CD4-positive, alpha-beta T cell (primary cell): ENCODE results near the gene RPTOR. TPM values are rescaled to one million over a fixed set of nuclear protein-coding genes. Genes with fewer than 3 reads are reported as not detected.
A peak's percentile ranks its signal among the peaks of the same experiment; 100 is the strongest.

Source experiments
- ATAC-seq: fragments of 200-7000 bp; cut with Tn5 transposase; one replicate; pipeline ENCODE4 v1.10.0; 2022; ENCODE audit warnings: mild to moderate bottlenecking; ENCODE audit not compliant: poor library complexity
- CTCF ChIA-PET: fragments of 350-600 bp; sonication (Branson Sonifier 250); formaldehyde crosslinking; loops from one replicate; lab custom pipeline; 2021; ENCODE audit warnings: antibody characterized with exemption, inconsistent platforms; lab: Charles Lee
- POLR2A ChIA-PET: fragments of 350-600 bp; sonication (Branson Sonifier 250); formaldehyde crosslinking; loops from one replicate; lab custom pipeline; 2021; ENCODE audit warnings: antibody characterized with exemption, inconsistent platforms; lab: Charles Lee
- DNase-seq, 14 experiments: peaks; one replicate each; pipeline ENCODE4 v3.0.0-alpha.2; 2013 to 2020; ENCODE audit warnings: mixed read lengths in 2 of 14
- H3K27ac ChIP-seq, 2 donors: one replicate each; pipeline versions ENCODE4 v1.5.1 to v1.7.0; 2013; ENCODE audit warnings: low read length in 2 of 2, low read depth in 1 of 2, mild to moderate bottlenecking in 1 of 2
- H3K27me3 ChIP-seq, 2 experiments: 1 replicate in 1 of 2; 2 replicates in 1 of 2; pipeline versions ENCODE4 v1.6.1 to v1.7.0; 2013; ENCODE audit warnings: low read length in 2 of 2, control low read depth in 1 of 2, mild to moderate bottlenecking in 1 of 2, moderate library complexity in 1 of 2; ENCODE audit not compliant: insufficient read depth in 2 of 2, control insufficient read depth in 1 of 2
- H3K36me3 ChIP-seq: one replicate; pipeline ENCODE4 v1.6.1; 2013; ENCODE audit warnings: low read length, control low read depth; ENCODE audit not compliant: insufficient read depth
- H3K4me1 ChIP-seq: one replicate; pipeline ENCODE4 v1.6.1; 2013; ENCODE audit warnings: low read length, control low read depth; ENCODE audit not compliant: insufficient read depth
- H3K4me3 ChIP-seq: one replicate; pipeline ENCODE4 v1.5.1; 2013; ENCODE audit warnings: mild to moderate bottlenecking, low read length, moderate library complexity
- H3K9me3 ChIP-seq, 2 experiments: 1 replicate in 1 of 2; 2 replicates in 1 of 2; pipeline versions ENCODE4 v1.6.1 to v1.7.0; 2013; ENCODE audit warnings: low read length in 2 of 2, mild to moderate bottlenecking in 2 of 2, control low read depth in 1 of 2, moderate library complexity in 1 of 2; ENCODE audit not compliant: control insufficient read depth in 1 of 2, insufficient read depth in 1 of 2
- H3K27ac Mint-ChIP-seq: one replicate; pipeline ENCODE4 v1.8.0; 2020; ENCODE audit warnings: mixed read lengths
- H3K27me3 Mint-ChIP-seq: one replicate; pipeline ENCODE4 v1.8.0; 2021; ENCODE audit warnings: mixed read lengths
- H3K36me3 Mint-ChIP-seq: one replicate; pipeline ENCODE4 v1.8.0; 2021; ENCODE audit warnings: low read depth, mixed read lengths
- H3K4me1 Mint-ChIP-seq: one replicate; pipeline ENCODE4 v1.8.0; 2021; ENCODE audit warnings: low read depth, mixed read lengths
- H3K4me3 Mint-ChIP-seq: one replicate; pipeline ENCODE4 v1.8.0; 2020; ENCODE audit warnings: mild to moderate bottlenecking, mixed read lengths
- H3K9me3 Mint-ChIP-seq: one replicate; pipeline ENCODE4 v1.8.0; 2020; ENCODE audit warnings: mixed read lengths
- CTCF ChIP-seq: fragments of 200-600 bp; IDR thresholded peaks from one replicate; pipeline ENCODE4 v1.8.0; 2022; ENCODE audit warnings: antibody characterized with exemption, mild to moderate bottlenecking
- intact Hi-C, 2 experiments: fragments of 100-400 bp; cut with DNase I in 1 of 2; cut with micrococcal nuclease in 1 of 2; formaldehyde crosslinking; loops; one replicate each; pipeline versions ENCODE4 v1.15.1 to v1.9.0; 2023 to 2025; cut with DNase I, micrococcal nuclease
- total RNA-seq, 174 experiments: library from RNA in 2 of 174; stranded (reverse) in 2 of 174; gene quantifications; one replicate each; pipeline ENCODE4 v1.2.3 and lab custom pipeline; 2021 to 2026

The RPTOR gene
- total RNA-seq, 2 experiments from 2014 or later: 45.0 to 47.1 TPM

- no peaks in the 10 kb centered on the region for H3K9me3 Mint-ChIP-seq
- Histone ChIP-seq H3K4me1 (peaks cover 16% of the 10 kb centered on the region), H3K27ac (peak overlapping the region; percentile 38 to 62), H3K4me3 (peak overlapping the region; percentile 27), H3K9me3 (no peaks in the 10 kb centered on the region), H3K27me3 (no peaks in the 10 kb centered on the region), H3K36me3 (no peaks in the 10 kb centered on the region)
- DNase-seq: peak in 4 of 14 experiments; percentile 46 to 57 (median 50)
- no peaks in the 10 kb centered on the region for H3K27me3 Mint-ChIP-seq
- intact Hi-C loops: loop anchor here in 1 of 2 experiments (10.0 kb wide), 1 partner anchor 53 kb away; no protein-coding TSS in a partner anchor
- H3K27ac Mint-ChIP-seq: peak overlapping the region; percentile 88
- no peak for TF ChIP-seq CTCF
- POLR2A ChIA-PET: interaction anchor here (0.6 to 1.1 kb wide), 7 partner anchors 8 to 277 kb away, joined by 3 to 5 read pairs (median 4); no protein-coding TSS in a partner anchor
- H3K4me1 Mint-ChIP-seq: peaks cover 57% of the 10 kb centered on the region
- ATAC-seq: peak; percentile 81
- peaks cover 28% of the 10 kb centered on the region for H3K36me3 Mint-ChIP-seq
- CTCF ChIA-PET: interaction anchor here (0.8 to 2.0 kb wide), 3 partner anchors 8 to 102 kb away, joined by 3 to 5 read pairs (median 3); no protein-coding TSS in a partner anchor
- peak overlapping the region; percentile 67 for H3K4me3 Mint-ChIP-seq
Measured at GRCh38 chr17:80731323-80731722, 186.7 kb downstream of the RPTOR start.

- POLR2A ChIA-PET: interaction anchor here (0.8 kb wide), 1 partner anchor 31 kb away, joined by 3 read pairs; no protein-coding TSS in a partner anchor
- Histone ChIP-seq H3K4me1 (peaks cover 16% of the 10 kb centered on the region), H3K36me3 (no peaks in the 10 kb centered on the region), H3K4me3 (no peak overlapping the region), H3K27ac (no peak overlapping the region), H3K27me3 (no peaks in the 10 kb centered on the region), H3K9me3 (no peaks in the 10 kb centered on the region)
- H3K4me1 Mint-ChIP-seq: peaks cover 58% of the 10 kb centered on the region
- no peak for TF ChIP-seq CTCF
- no peaks in the 10 kb centered on the region for H3K27me3 Mint-ChIP-seq
- intact Hi-C loops: loop anchor here in 1 of 2 experiments (10.0 kb wide), 1 partner anchor 53 kb away; no protein-coding TSS in a partner anchor
- H3K4me3 Mint-ChIP-seq: no peak overlapping the region
- H3K9me3 Mint-ChIP-seq: no peaks in the 10 kb centered on the region
- H3K27ac Mint-ChIP-seq: peak overlapping the region; percentile 54
- DNase-seq (no peak), ATAC-seq (no peak)
- peaks cover 24% of the 10 kb centered on the region for H3K36me3 Mint-ChIP-seq
- CTCF ChIA-PET: interaction anchor here (0.8 to 2.0 kb wide), 3 partner anchors 10 to 158 kb away, joined by 3 to 5 read pairs (median 4); no protein-coding TSS in a partner anchor
Measured at GRCh38 chr17:80732268-80732667, 187.6 kb downstream of the RPTOR start.

- H3K4me3 Mint-ChIP-seq: no peak overlapping the region
- POLR2A ChIA-PET: interaction anchor here (1.1 to 1.4 kb wide), 3 partner anchors 12 to 283 kb away, joined by 3 to 8 read pairs (median 4); no protein-coding TSS in a partner anchor
- TF ChIP-seq CTCF: no peak
- Histone ChIP-seq H3K27me3 (no peaks in the 10 kb centered on the region), H3K9me3 (no peaks in the 10 kb centered on the region), H3K4me3 (no peak overlapping the region), H3K27ac (no peak overlapping the region), H3K36me3 (no peaks in the 10 kb centered on the region), H3K4me1 (peaks cover 22% of the 10 kb centered on the region)
- H3K4me1 Mint-ChIP-seq: peaks cover 57% of the 10 kb centered on the region
- no peaks in the 10 kb centered on the region for H3K27me3 Mint-ChIP-seq
- ATAC-seq (no peak), DNase-seq (peak in 1 of 14 experiments; percentile 40)
- CTCF ChIA-PET: interaction anchor here (1.0 kb wide), 2 partner anchors 13 to 36 kb away, joined by 3 read pairs; no protein-coding TSS in a partner anchor
- intact Hi-C loops: loop anchor here (2.0 to 10.0 kb wide), 2 partner anchors 45 to 47 kb away; no protein-coding TSS in a partner anchor
- H3K27ac Mint-ChIP-seq: peak overlapping the region; percentile 65
- peaks cover 20% of the 10 kb centered on the region for H3K36me3 Mint-ChIP-seq
- H3K9me3 Mint-ChIP-seq: no peaks in the 10 kb centered on the region
Measured at GRCh38 chr17:80737106-80738019, 192.7 kb downstream of the RPTOR start.
